ENCODE results near the gene ARSG.

Gene ARSG

GRCh38 chr17:68432086-68432864, 141.0 kb downstream of the ARSG start:
- DNase-seq = no peak

GRCh38 chr17:68433211-68433610, 141.9 kb downstream of the ARSG start:
- DNase-seq = no peak

GRCh38 chr17:68433911-68434508, 142.7 kb downstream of the ARSG start:
- DNase-seq = no peak

GRCh38 chr17:68435361-68435760, 144.1 kb downstream of the ARSG start:
- DNase-seq = no peak

- peak; percentile 85 for DNase-seq
Observed at GRCh38 chr17:68435876-68436842, 144.9 kb downstream of the ARSG start.

GRCh38 chr17:68437979-68438822, 146.9 kb downstream of the ARSG start:
- DNase-seq = peak; percentile 59

GRCh38 chr17:68439656-68440290, 148.5 kb downstream of the ARSG start:
- DNase-seq = no peak

- DNase-seq = no peak
Observed at GRCh38 chr17:68440526-68440925, 149.2 kb downstream of the ARSG start.

- DNase-seq = no peak
Observed at GRCh38 chr17:68441070-68441770, 149.9 kb downstream of the ARSG start.

GRCh38 chr17:68443972-68444464, 152.7 kb downstream of the ARSG start:
- DNase-seq = no peak

- DNase-seq = no peak
Observed at GRCh38 chr17:68445671-68446070, 154.4 kb downstream of the ARSG start.

- DNase-seq = no peak
Observed at GRCh38 chr17:68446626-68447041, 155.3 kb downstream of the ARSG start.

- DNase-seq = no peak
Observed at GRCh38 chr17:68449021-68449739, 157.9 kb downstream of the ARSG start.

GRCh38 chr17:68450391-68450790, 159.1 kb downstream of the ARSG start:
- DNase-seq = no peak

- no peak for DNase-seq
Observed at GRCh38 chr17:68450801-68451200, 159.5 kb downstream of the ARSG start.

- no peak for DNase-seq
Observed at GRCh38 chr17:68451670-68452354, 160.5 kb downstream of the ARSG start.

GRCh38 chr17:68452724-68453290, 161.5 kb downstream of the ARSG start:
- DNase-seq = no peak

GRCh38 chr17:68453991-68454665, 162.8 kb downstream of the ARSG start:
- DNase-seq = no peak

GRCh38 chr17:68455901-68456338, 164.6 kb downstream of the ARSG start:
- DNase-seq = no peak
